ENCODE measurements around the gene HVCN1. TPM values are rescaled to one million over a fixed set of nuclear protein-coding genes. Genes with fewer than 3 reads are reported as not detected.

HVCN1 gene
- polyA plus RNA-seq, 2 of the 4 experiments (the other 2 are of a cell fraction) = 0.34 to 1.1 TPM

- FAIRE-seq (no peak), ATAC-seq (peak; percentile 36; a peak in 5 of 6 replicates), DNase-seq (ENCODE audit: low read depth in 1 of 2, low spot score in 1 of 2) (no peak)
- POLR2A ChIA-PET = no interaction called here
- peak overlapping the region in 1 of 2 experiments; percentile 77; a peak in 3 of 6 replicates for H3K27ac ChIP-seq
- peak overlapping the region; percentile 98 for H3K4me2 ChIP-seq
- TF ChIP-seq EP300 (IDR thresholded peaks at IDR 0.05) (no peak), GATA3 (IDR thresholded peaks at IDR 0.05; ENCODE audit: borderline replicate concordance) (no peak), BCL3 (IDR thresholded peaks at IDR 0.05) (no peak), HOXB5 (CRISPR knock-in tag; IDR thresholded peaks at IDR 0.05) (no peak), FOSL2 (IDR thresholded peaks at IDR 0.05) (no peak), FOSL2 (CRISPR knock-in tag; IDR thresholded peaks at IDR 0.05) (no peak), HEYL (CRISPR knock-in tag; IDR thresholded peaks at IDR 0.05) (no peak), SREBF2 (IDR thresholded peaks at IDR 0.05) (no peak), EHMT2 (IDR thresholded peaks at IDR 0.05; ENCODE audit: low read depth) (no peak), CEBPB (IDR thresholded peaks at IDR 0.05) (no peak), ELK1 (IDR thresholded peaks at IDR 0.05; ENCODE audit: low read depth, low read length) (no peak), POLR2AphosphoS2 (conservative IDR thresholded peaks at IDR 0.05; ENCODE audit: low read length) (no peak), ZNF302 (CRISPR knock-in tag; IDR thresholded peaks at IDR 0.05) (no peak), TFCP2L1 (CRISPR knock-in tag; IDR thresholded peaks at IDR 0.05) (no peak), HES2 (IDR thresholded peaks at IDR 0.05) (no peak), PBX3 (IDR thresholded peaks at IDR 0.05) (no peak), KDM5A (IDR thresholded peaks at IDR 0.05) (no peak), JUN (IDR thresholded peaks at IDR 0.05) (no peak), MAZ (IDR thresholded peaks at IDR 0.05; ENCODE audit: borderline replicate concordance, low read depth, low read length) (no peak)
- no peaks in the 10 kb centered on the region for H3K9me3 ChIP-seq
- peak overlapping the region; percentile 49 for H3K4me3 ChIP-seq
- WGBS (ENCODE audit: missing lambda C conversion rate) = 84% methylated on average over 31 of the region's 38 CpGs
- CTCF ChIA-PET = no interaction called here
- H3K4me1 ChIP-seq = 0 out of 3 replicates have a peak, but pooled peaks cover 4% of the 10 kb centered on the region
These were observed 589 bp upstream of the HVCN1 start for GRCh38 chr12:110689281-110690126.

DNA sequence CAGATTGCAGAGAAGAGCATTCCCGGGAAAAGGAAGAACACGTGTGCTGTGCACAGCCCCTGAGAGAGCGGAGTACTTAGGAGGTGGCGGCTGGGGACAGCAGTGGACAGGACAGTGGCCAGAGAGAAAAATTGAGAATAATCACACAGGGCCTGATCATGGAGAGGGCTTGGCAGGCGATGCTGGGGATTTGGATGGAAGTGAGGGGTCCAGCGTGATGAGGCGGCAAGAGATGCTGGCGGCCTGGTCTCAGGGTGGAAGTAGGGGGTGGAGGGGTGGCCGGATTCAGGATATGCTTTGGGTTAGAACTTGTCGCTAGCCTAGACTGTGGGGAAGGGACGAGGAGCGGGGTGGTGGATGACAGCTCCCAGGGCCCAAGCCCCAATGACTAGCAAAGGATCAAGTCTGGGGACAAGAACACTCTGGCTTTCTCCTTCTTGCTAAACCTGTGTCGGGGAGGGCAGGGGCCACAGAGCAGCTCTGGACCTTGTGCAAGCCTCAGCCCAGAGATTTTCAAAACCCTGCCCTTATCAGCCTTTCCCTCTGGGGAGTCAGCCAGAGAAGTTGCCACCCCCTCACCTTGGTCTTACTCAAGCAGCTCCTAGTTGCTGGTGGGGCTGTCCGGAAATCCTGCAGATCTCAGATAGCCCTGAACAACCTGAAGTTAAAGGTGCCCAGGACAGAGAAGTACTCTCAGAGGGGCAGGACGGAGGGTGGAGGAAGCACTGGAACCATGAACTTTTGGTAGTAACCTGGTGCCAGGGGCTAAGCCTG is 1.3 kb downstream of the HVCN1 start:
- no peaks in the 10 kb centered on the region for H3K9me3 ChIP-seq
- POLR2A ChIA-PET = no interaction called here
- 87% methylated on average over 15 of the region's 15 CpGs for WGBS (ENCODE audit: missing lambda C conversion rate)
- H3K4me3 ChIP-seq = no peak overlapping the region
- CTCF ChIA-PET = interaction anchor here (1.3 kb wide), 1 partner anchor 135 kb away, joined by 3 read pairs; no protein-coding TSS in a partner anchor
- no peak overlapping the region for H3K27ac ChIP-seq
- FAIRE-seq (no peak), DNase-seq (ENCODE audit: low read depth in 1 of 2, low spot score in 1 of 2) (no peak), ATAC-seq (peak in 1 of 2 experiments; percentile 18; a peak in 1 of 6 replicates)
- H3K4me2 ChIP-seq = no peak overlapping the region; the same call in 2 of the 3 replicates
- 0 out of 3 replicates have a peak, but pooled peaks cover 4% of the 10 kb centered on the region for H3K4me1 ChIP-seq
- TF ChIP-seq FOSL2 (IDR thresholded peaks at IDR 0.05) = no peak
- no peak for TF ChIP-seq FOSL2 (CRISPR knock-in tag; IDR thresholded peaks at IDR 0.05)
- no peak for TF ChIP-seq HEYL (CRISPR knock-in tag; IDR thresholded peaks at IDR 0.05)
- TF ChIP-seq EHF (CRISPR knock-in tag; IDR thresholded peaks at IDR 0.05) = no peak
- no peak for TF ChIP-seq FOSB (CRISPR knock-in tag; IDR thresholded peaks at IDR 0.05)
- no peak for TF ChIP-seq E2F6 (IDR thresholded peaks at IDR 0.05; ENCODE audit: borderline replicate concordance, low read depth)
- no peak for TF ChIP-seq BHLHE40 (IDR thresholded peaks at IDR 0.05; ENCODE audit: low read depth, low read length)
- TF ChIP-seq, protein P1, sequence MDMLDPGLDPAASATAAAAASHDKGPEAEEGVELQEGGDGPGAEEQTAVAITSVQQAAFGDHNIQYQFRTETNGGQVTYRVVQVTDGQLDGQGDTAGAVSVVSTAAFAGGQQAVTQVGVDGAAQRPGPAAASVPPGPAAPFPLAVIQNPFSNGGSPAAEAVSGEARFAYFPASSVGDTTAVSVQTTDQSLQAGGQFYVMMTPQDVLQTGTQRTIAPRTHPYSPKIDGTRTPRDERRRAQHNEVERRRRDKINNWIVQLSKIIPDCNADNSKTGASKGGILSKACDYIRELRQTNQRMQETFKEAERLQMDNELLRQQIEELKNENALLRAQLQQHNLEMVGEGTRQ (IDR thresholded peaks at IDR 0.05) = no peak
- no peak for TF ChIP-seq JUNB (IDR thresholded peaks at IDR 0.05)
- no peak for TF ChIP-seq PHF8 (IDR thresholded peaks at IDR 0.05; ENCODE audit: borderline replicate concordance, low read depth)
- TF ChIP-seq POLR2AphosphoS2 (conservative IDR thresholded peaks at IDR 0.05; ENCODE audit: low read length) = no peak
- TF ChIP-seq CTCF (IDR thresholded peaks at IDR 0.05) = no peak
- no peak for TF ChIP-seq ZSCAN20 (CRISPR knock-in tag; IDR thresholded peaks at IDR 0.05)
- no peak for TF ChIP-seq KDM5A (IDR thresholded peaks at IDR 0.05)
- TF ChIP-seq CEBPB (IDR thresholded peaks at IDR 0.05) = no peak
- TF ChIP-seq HDAC2 (IDR thresholded peaks at IDR 0.05) = no peak
